ENCODE results near the gene NUAK1.

GRCh38 chr12:106171117-106171750, 32.5 kb upstream of the NUAK1 start:
- TF ChIP-seq CTCF (conservative IDR thresholded peaks at IDR 0.05) (no peak), ZFX (IDR thresholded peaks at IDR 0.05) (no peak)

Data from C4-2B (cell line).